WTC11 (cell line): ENCODE data around the gene SLC5A10. TPM values are rescaled to one million over a fixed set of nuclear protein-coding genes. Genes with fewer than 3 reads are reported as not detected.

Source experiments
- ATAC-seq: fragments of 200-7000 bp; cut with Tn5 transposase; 2 replicates; pipeline ENCODE4 v1.10.0; 2021; ENCODE audit warnings: mild to moderate bottlenecking, moderate library complexity
- CTCF ChIA-PET: fragments of 300-600 bp; sonication (Branson Sonifier 250); formaldehyde crosslinking; loops from one replicate; lab custom pipeline; 2021; ENCODE audit warnings: antibody characterized with exemption; lab: Charles Lee
- POLR2A ChIA-PET: fragments of 350-600 bp; sonication (Branson Sonifier 250); formaldehyde crosslinking; loops from one replicate; lab custom pipeline; 2021; ENCODE audit warnings: antibody characterized with exemption; lab: Charles Lee
- DNase-seq: peaks from one replicate; pipeline ENCODE4 v3.0.0; 2021; ENCODE audit warnings: low spot score
- H3K27ac Mint-ChIP-seq: 2 replicates; pipeline ENCODE4 v1.8.0; 2021; ENCODE audit warnings: mixed read lengths
- H3K27me3 Mint-ChIP-seq: 2 replicates; pipeline ENCODE4 v1.8.0; 2021; ENCODE audit warnings: low read depth, mild to moderate bottlenecking, moderate library complexity, mixed read lengths
- H3K36me3 Mint-ChIP-seq: 2 replicates; pipeline ENCODE4 v1.8.0; 2021; ENCODE audit warnings: mixed read lengths
- H3K4me1 Mint-ChIP-seq: 2 replicates; pipeline ENCODE4 v1.8.0; 2022; ENCODE audit warnings: mixed read lengths
- H3K4me3 Mint-ChIP-seq: 2 replicates; pipeline ENCODE4 v1.8.0; 2021; ENCODE audit warnings: mild to moderate bottlenecking, moderate library complexity, mixed read lengths
- H3K9me3 Mint-ChIP-seq: 2 replicates; pipeline ENCODE4 v1.8.0; 2021; ENCODE audit warnings: mixed read lengths
- AR ChIP-seq: fragments of 250-450 bp; sonication (Bioruptor Pico); IDR thresholded peaks from 2 replicates; pipeline ENCODE4 v1.9.0; 2021; ENCODE audit warnings: mild to moderate bottlenecking
- CDX4 ChIP-seq: fragments of 250-450 bp; sonication (Bioruptor Pico); IDR thresholded peaks from 2 replicates; pipeline ENCODE4 v1.9.0; 2021; ENCODE audit warnings: moderate library complexity, mild to moderate bottlenecking, inconsistent platforms, borderline replicate concordance
- CTCF ChIP-seq: fragments of 200-600 bp; IDR thresholded peaks from 2 replicates; pipeline ENCODE4 v1.8.0; 2022; ENCODE audit warnings: antibody characterized with exemption
- E2F4 ChIP-seq: sonication (generic); formaldehyde crosslinking; IDR thresholded peaks from 2 replicates; pipeline ENCODE4 v1.8.1; 2022; ENCODE audit warnings: low read depth, mild to moderate bottlenecking, moderate library complexity, missing genetic modification reagents, borderline replicate concordance
- FOXK1 ChIP-seq: sonication (generic); formaldehyde crosslinking; IDR thresholded peaks from 2 replicates; pipeline ENCODE4 v1.8.0; 2022; ENCODE audit warnings: mild to moderate bottlenecking, moderate library complexity, missing genetic modification reagents
- FOXP4 ChIP-seq: sonication (generic); formaldehyde crosslinking; IDR thresholded peaks from 2 replicates; pipeline ENCODE4 v1.8.0; 2022; ENCODE audit warnings: mild to moderate bottlenecking, missing genetic modification reagents
- GABPB1 ChIP-seq: sonication (generic); formaldehyde crosslinking; IDR thresholded peaks from 2 replicates; pipeline ENCODE4 v1.8.1; 2023; ENCODE audit warnings: mild to moderate bottlenecking, missing genetic modification reagents
- GRHL2 ChIP-seq: fragments of 250-450 bp; sonication (Bioruptor Pico); IDR thresholded peaks from 2 replicates; pipeline ENCODE4 v1.8.0; 2022; ENCODE audit warnings: mild to moderate bottlenecking, moderate library complexity; ENCODE audit not compliant: insufficient replicate concordance, severe bottlenecking
- IRF1 ChIP-seq: sonication (generic); formaldehyde crosslinking; IDR thresholded peaks from 2 replicates; pipeline ENCODE4 v1.8.0; 2023; ENCODE audit warnings: missing genetic modification reagents
- IRF2 ChIP-seq: sonication (generic); formaldehyde crosslinking; IDR thresholded peaks from 2 replicates; pipeline ENCODE4 v1.8.0; 2022; ENCODE audit warnings: low read depth, missing genetic modification reagents, borderline replicate concordance
- JAZF1 ChIP-seq: fragments of 250-450 bp; sonication (Bioruptor Pico); IDR thresholded peaks from 2 replicates; pipeline ENCODE4 v1.9.0; 2021; ENCODE audit warnings: moderate library complexity, mild to moderate bottlenecking, inconsistent platforms
- KAT7 ChIP-seq: sonication (generic); formaldehyde crosslinking; IDR thresholded peaks from 2 replicates; pipeline ENCODE4 v1.8.1; 2023; ENCODE audit warnings: missing genetic modification reagents, mild to moderate bottlenecking, borderline replicate concordance
- MAX ChIP-seq: sonication (generic); formaldehyde crosslinking; IDR thresholded peaks from 2 replicates; pipeline ENCODE4 v1.8.0; 2022; ENCODE audit warnings: mild to moderate bottlenecking, missing genetic modification reagents
- NR1H2 ChIP-seq: sonication (generic); formaldehyde crosslinking; IDR thresholded peaks from 2 replicates; pipeline ENCODE4 v1.9.0; 2021; ENCODE audit warnings: mild to moderate bottlenecking, moderate library complexity, missing genetic modification reagents
- NR3C1 ChIP-seq: sonication (generic); formaldehyde crosslinking; conservative IDR thresholded peaks from 2 replicates; pipeline ENCODE4 v1.8.1; 2023; ENCODE audit warnings: low read depth, mild to moderate bottlenecking, missing genetic modification reagents
- PREB ChIP-seq: sonication (generic); formaldehyde crosslinking; IDR thresholded peaks from 2 replicates; pipeline ENCODE4 v1.8.1; 2022; ENCODE audit warnings: mild to moderate bottlenecking, missing genetic modification reagents, moderate library complexity, borderline replicate concordance
- SMAD4 ChIP-seq: sonication (generic); formaldehyde crosslinking; IDR thresholded peaks from 2 replicates; pipeline ENCODE4 v1.8.0; 2022; ENCODE audit warnings: mild to moderate bottlenecking, missing genetic modification reagents
- STAT6 ChIP-seq: sonication (generic); formaldehyde crosslinking; conservative IDR thresholded peaks from 2 replicates; pipeline ENCODE4 v1.8.1; 2023; ENCODE audit warnings: mild to moderate bottlenecking, low read depth, missing genetic modification reagents, moderate library complexity
- ZMAT4 ChIP-seq: fragments of 250-450 bp; sonication (Bioruptor Pico); IDR thresholded peaks from 2 replicates; pipeline ENCODE4 v1.9.0; 2021; ENCODE audit warnings: mild to moderate bottlenecking
- total RNA-seq: library from RNA; stranded (reverse); gene quantifications from 3 replicates; pipeline ENCODE4 v1.2.3, GENCODE V29; 2021

SLC5A10 gene
- total RNA-seq, 1 experiment from 2014 or later: not detected

- no peak for TF ChIP-seq ZMAT4
- TF ChIP-seq SMAD4 (CRISPR knock-in tag): no peak
- TF ChIP-seq IRF1 (CRISPR knock-in tag): no peak
- TF ChIP-seq FOXK1: no peak
- no peak for TF ChIP-seq PREB (CRISPR knock-in tag)
- TF ChIP-seq GABPB1: no peak
- TF ChIP-seq GRHL2 (CRISPR knock-in tag): no peak
- TF ChIP-seq CTCF: no peak
- no peak for TF ChIP-seq E2F4 (CRISPR knock-in tag)
- no peak for TF ChIP-seq IRF2 (CRISPR knock-in tag)
- no peak for TF ChIP-seq KAT7 (CRISPR knock-in tag)
- TF ChIP-seq NR3C1 (CRISPR knock-in tag): no peak
- no peak for TF ChIP-seq STAT6 (CRISPR knock-in tag)
- TF ChIP-seq CDX4 (CRISPR knock-in tag): no peak
Observed at GRCh38 chr17:18950346-18950745, 1.6 kb upstream of the SLC5A10 start (continued).

- no peak overlapping the region for H3K4me3 Mint-ChIP-seq
- no peaks in the 10 kb centered on the region; the same call in 1 of the 2 replicates for H3K4me1 Mint-ChIP-seq
- no peak overlapping the region for H3K27ac Mint-ChIP-seq
- ChIA-PET POLR2A (no interaction called here), CTCF (interaction anchor here (0.7 to 1.7 kb wide), 6 partner anchors 10 to 325 kb away, joined by 3 to 22 read pairs (median 4); no protein-coding TSS in a partner anchor)
- H3K36me3 Mint-ChIP-seq: no peaks in the 10 kb centered on the region
- no peaks in the 10 kb centered on the region for H3K27me3 Mint-ChIP-seq
- DNase-seq: no peak
- no peaks in the 10 kb centered on the region for H3K9me3 Mint-ChIP-seq
- no peak for ATAC-seq
- TF ChIP-seq JAZF1 (CRISPR knock-in tag) (no peak), NR1H2 (no peak), AR (no peak), FOXP4 (no peak), MAX (CRISPR knock-in tag) (no peak)
Observed at GRCh38 chr17:18950944-18951905, 740 bp upstream of the SLC5A10 start.
